Umbilical cord (tissue), 2 donors: ENCODE data around the gene DIO2. TPM values are rescaled to one million over a fixed set of nuclear protein-coding genes. Genes with fewer than 3 reads are reported as not detected.

Source experiments
- DNase-seq: peaks from one replicate; pipeline ENCODE4 v3.0.0-alpha.2; 2015; ENCODE audit warnings: low spot score
- total RNA-seq: library from RNA; depleted of rRNA; stranded (reverse); fragments of >200 nt; gene quantifications from one replicate; pipeline ENCODE4 v1.2.3, GENCODE V29; 2014; ENCODE audit warnings: low replicate concordance; ENCODE audit not compliant: insufficient read depth

DIO2 gene
- 4.8 TPM for total RNA-seq

GRCh38 chr14:80211153-80212022, at the start of gene DIO2:
TSS of gene DIO2 (minus strand) at chr14:80211504. CDS start at chr14:80211472, 32 bp downstream.
- peak; percentile 8 for DNase-seq

- no peak for DNase-seq
These were observed 49.3 kb upstream of the DIO2 start for GRCh38 chr14:80260645-80261044.

DNA sequence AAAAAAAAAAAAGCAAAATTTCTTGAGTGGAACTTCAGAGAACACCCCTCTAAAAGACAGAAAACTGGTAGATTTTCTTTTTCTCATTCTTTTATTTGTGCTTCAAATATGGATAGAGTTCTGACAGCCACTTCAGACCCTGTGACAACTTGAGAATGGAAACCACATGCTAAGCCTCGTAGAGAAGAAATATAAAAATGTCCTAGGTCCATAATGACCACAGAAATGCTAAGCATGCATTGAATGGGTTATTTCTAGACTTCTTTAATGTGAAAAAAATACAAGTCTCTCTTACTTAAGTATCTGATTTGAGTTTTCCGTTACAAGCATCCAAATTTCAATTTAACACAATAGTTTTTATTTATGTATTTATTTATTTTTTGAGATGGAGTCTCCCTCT, 28.3 kb upstream of the DIO2 start:
- no peak for DNase-seq

DNA sequence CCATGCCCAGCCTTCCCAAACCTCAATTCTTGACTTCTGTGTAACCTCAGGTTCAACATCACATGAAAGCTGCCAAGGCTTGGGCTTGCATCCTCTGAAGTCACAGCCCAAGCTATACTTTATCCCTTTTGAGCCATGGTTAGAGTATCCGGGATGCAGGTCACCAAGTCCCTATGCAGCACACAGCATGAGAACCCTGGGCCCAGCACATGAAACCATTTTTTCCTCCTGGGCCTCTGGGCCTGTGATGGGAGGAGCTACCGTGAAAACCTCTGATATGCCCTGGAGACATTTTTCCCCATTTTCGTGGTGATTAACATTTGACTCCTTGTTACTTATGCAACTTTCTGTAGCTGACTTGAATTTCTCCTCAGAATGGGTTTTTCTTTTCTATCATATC, 25.8 kb upstream of the DIO2 start:
- no peak for DNase-seq

GRCh38 chr14:80233470-80234089, 22.3 kb upstream of the DIO2 start:
- DNase-seq: no peak

DNA sequence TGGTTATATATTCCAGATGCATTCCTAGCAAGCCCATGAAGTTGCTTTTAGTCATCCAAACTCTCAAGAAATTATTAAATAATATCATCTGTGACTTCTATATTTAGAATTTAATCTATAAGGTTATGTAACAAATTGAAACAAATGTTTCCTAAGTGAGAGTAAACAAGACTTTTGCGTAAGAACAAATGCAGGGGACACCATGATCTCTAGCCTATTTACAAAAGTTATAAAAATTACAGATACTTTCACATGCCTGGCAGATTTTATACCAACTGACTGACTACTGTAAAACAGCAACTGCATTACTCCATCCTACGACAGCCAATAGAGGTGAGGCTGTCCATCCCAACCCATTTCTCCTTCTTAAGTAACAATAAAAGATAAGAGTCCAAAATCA, 20.4 kb upstream of the DIO2 start:
- DNase-seq: no peak

- DNase-seq: no peak
These were observed 12.6 kb upstream of the DIO2 start for GRCh38 chr14:80223696-80224465.

DNA sequence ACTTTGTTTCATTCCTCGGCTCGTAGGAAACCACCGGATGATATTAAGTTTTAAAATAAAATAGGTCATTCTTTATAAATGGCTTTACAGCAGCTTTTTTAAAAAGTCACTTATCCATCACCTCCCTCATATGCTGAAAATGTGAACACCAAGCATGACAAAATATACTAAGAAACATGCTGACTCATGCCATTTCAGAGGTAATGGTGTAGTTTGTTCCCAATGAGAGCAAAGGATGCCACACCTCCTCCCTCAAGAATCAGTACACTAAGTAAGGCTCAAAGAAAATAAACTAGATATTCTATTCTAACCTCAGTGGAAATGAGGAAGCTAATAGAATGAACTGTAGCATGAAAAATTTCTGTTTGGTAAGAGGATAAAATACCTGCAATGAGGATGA, 5.5 kb upstream of the DIO2 start:
- no peak for DNase-seq

- no peak for DNase-seq
These were observed 4.7 kb upstream of the DIO2 start for GRCh38 chr14:80215756-80216581.

DNA sequence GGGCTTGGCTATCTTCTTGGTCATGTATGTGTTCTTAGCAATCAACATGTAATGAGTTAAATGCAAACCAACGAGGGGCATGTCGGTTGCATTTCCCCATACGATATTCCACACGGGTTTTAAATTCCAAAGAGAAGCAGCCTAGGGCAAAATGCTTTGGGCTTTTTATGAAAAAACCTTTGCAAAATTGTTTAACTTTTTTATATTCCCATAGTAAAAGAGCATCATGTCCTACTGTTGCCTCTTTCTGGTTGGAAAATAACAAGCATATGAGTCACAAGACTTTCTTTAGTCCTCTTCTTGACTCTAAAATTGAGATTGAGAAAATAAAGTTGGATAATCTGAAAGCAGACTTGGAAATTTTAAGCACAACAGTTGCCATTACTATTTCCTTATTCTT, 3.8 kb upstream of the DIO2 start:
- DNase-seq: no peak

DNA sequence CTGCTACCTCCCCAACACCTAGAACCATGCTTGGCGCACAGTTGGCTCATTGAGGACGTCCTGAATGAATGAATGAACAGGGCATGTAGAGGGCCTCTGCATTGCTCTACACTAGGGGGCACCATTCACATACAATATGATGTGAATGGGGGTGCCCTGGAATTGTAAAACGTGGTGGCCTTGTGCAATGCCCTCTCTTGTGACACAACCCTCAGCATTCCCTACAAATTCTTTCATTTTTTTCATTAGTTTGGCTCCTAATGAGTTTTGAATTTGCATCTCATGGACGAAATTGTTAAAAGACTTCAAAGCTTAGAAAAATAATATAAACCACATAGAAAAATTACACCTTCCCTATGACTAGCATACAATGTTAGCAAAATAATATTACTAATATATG, 2.3 kb upstream of the DIO2 start:
- no peak for DNase-seq

DNA sequence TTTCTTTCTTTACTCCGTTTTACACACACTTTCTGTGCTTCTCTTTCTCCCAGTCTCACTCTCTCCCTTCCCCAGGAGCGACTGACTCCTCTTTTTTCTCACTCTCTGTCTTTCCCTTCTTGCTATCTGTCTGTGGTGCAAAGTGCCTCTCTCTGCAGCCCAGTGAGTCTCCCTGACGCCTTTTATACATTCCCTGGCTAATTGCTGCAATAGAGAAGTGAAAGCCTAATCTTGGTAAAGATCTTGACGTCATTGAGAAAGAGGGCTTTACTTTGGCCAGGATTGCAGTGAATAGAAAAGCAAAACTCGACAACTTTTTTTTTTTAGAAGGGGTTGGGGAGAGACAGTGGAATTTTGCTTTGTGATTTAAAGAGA, 706 bp upstream of the DIO2 start:
- DNase-seq: peak; percentile 21

DNA sequence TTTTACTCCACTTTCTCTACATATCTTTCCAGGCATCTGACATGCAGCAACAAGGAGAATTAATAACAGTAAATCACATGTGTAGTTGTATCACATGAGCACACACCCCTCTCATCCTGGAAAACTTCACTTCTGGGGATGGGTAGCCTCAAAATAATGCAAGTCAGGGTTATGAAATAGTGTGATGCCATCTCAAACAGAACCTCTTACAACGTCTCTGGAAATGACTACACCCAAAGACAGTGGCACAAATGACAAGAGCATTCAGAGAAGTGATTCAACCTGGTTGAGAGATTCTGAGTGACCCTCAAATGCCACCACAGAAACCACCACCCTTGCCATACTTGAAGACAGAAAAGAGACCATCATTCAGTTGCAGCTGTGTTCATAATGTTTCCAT, 2.8 kb downstream of the DIO2 start:
- no peak for DNase-seq

DNA sequence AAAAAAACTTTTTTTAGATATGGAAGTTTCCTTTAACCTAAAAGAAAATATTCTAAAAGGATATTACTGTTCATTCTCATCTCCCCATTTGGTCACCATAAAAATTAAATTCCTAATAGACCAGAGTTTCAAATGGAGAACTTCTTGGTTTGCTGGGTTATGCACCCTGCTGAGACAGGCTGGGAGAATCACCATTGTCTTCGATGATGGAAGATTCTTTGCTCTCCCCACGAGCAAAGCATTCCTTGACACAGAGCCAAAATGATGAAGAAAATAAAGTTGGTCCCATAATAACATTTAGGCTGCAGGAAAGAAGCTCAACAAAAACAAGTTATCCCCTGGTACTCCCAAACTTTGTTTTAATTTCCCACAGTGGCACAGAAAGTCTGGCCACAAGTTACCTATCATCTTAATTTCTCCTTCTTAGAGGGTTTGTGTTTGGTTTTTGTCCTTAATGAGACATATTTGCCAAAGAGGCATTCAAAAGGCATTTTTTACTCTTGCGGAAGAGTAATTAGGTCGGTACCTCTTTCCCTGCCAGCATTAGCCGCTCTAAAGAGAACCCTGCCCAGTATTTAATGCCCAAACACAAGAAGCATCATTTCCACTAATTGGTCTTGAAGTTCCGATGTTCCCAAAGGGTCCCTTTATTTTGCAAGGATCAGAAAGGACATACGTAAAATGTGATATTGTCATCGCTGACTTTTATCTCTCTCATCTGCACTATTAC, 4.8 kb downstream of the DIO2 start:
- DNase-seq: no peak

DNA sequence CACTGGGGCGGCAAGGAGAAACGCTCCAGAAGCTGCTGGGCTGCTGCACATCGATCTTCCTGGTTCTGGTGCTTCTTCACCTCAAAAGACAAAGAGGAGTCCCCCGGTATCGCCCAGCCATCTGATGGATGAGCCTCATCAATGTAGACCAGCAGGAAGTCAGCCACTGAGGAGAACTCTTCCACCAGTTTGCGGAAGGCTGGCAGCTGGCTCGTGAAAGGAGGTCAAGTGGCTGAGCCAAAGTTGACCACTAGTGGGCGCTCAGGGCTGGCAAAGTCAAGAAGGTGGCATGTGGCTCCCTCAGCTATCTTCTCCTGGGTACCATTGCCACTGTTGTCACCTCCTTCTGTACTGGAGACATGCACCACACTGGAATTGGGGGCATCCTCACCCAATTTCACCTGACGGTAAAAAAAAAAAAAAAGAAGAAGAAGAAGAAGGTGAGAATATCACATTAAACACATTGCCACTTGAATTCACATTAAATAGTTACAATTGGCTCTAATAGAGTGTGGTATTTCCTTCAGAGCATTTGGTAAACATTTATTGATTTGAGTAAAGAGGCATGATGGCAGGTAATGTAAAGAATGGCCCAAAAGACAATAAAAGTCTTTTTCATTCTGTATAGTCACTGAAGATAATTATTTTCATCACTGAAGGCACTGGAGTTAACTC, 8.3 kb downstream of the DIO2 start:
- DNase-seq: no peak

DNA sequence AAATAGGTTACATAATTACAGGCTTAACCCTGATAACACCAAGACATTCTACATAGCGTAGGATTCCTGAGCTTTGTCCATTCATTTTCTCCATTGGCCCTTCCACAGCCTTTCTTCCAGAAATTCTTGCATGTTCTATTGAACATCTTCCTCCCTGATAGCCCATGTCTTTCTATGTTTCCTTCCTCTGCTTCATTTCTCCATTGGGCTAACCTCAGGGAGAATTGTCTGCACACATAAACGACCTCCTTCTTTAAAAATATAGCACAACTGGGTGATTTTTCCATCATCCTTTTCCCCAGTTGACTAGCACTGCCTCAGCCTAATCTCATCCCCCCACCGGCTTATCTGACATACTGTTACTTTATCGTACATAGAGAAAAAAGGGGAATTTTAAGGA, 11.2 kb downstream of the DIO2 start:
- no peak for DNase-seq

DNA sequence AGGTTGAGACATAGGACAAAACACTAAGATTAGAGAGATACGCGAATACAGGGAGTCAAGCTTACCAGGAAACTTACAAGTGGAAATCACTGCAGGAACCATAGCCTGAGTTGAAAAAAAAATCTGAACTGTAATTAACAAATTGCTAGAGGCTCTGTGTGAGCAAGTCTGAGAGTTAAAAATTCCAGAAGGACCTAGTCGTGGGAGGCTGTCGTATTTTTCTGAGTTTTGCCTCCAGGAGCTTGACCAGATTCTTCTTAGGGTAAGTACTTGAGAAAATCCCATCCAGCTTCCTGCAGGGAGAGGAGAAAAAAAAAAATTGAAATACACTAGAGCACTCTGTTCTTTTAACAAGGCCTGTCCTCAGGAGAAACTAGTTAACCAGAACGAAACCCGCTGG, 22.7 kb downstream of the DIO2 start:
- DNase-seq: no peak

DNA sequence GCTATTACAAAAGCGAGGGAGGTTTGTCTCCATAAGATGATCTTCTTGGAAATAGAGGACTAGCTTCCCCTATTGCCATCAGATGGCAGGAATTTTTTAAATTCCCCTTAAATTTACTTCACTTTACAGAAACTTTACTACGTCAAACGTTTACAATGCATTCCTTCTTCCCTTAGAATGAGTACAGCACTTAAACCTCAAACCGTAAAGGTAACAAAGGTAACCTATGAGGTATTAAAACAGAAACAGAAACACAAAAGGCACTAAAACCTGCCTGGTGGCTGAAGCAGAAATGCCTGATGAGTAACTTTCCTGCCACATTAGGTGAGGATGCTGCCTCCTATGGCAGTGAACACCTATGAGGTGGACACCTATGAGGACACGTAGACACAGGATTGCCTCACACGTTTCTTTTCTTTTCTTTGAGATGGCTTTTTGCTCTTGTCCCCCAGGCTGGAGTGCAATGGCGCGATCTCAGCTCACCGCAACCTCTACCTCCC, 25.0 kb downstream of the DIO2 start:
- DNase-seq: no peak

- DNase-seq: no peak
These were observed 34.4 kb downstream of the DIO2 start for GRCh38 chr14:80176893-80177292.

DNA sequence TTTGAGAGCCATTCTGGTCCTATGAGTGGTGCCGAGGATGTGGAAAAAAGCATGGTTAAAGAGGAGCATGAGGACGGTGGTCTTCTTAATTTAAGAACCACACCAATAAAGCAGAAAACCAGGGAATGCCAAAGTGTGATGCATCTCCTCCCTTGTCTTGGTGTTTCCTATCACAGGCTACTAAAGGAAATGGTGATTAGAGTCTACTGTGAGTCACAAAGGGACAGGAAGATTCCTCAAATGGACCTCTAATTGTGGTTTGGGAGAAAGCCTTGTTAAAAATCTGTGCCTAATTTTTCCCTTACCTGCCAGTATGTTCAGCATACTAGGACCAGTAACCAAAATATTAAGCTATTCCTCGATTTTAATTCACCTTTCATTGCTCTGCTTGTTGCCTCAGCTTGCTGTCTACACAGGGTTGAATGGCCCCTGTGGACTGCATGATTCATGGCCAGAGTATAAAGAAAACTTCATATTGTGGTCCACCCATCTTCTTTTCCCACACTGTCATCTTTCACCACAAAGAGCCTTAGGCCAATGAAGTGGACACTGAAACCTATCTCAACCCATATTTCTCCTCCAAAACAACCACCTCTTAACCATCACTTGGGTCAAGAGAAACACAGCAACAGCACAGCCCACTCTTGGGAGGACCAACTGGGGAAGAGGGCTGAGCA, 38.8 kb downstream of the DIO2 start:
- DNase-seq: no peak
